GM04504 (cell line): ENCODE data around the gene FAM168A.

ENCODE experiments used
- DNase-seq: peaks from one replicate; pipeline ENCODE4 v3.0.0-alpha.2; 2012; ENCODE audit warnings: low read depth

FAM168A gene

GRCh38 chr11:73401217-73401923 lies 196.5 kb downstream of the FAM168A start:
- no peak for DNase-seq

- DNase-seq: no peak
Observed at GRCh38 chr11:73400293-73400692, 197.6 kb downstream of the FAM168A start.

DNA sequence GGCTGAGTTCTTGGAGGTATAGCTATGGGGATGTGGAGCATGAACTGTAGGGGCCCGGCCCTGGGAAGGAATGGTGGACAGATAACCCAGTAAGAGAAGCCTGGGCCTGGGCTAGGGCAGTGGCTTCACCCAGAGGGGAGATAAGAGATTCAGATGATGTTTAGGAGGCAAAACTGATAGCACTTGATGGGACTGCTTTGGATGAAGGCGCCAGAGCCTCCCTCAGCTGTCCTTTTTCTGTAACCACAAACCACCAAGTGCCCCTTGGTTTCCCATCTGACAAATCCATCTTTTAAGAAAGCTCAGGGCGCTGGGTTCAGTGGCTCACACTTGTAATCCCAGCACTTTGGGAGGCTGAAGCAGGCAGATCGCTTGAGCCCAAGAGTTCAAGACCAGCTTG lies 198.3 kb downstream of the FAM168A start:
- DNase-seq: no peak

DNA sequence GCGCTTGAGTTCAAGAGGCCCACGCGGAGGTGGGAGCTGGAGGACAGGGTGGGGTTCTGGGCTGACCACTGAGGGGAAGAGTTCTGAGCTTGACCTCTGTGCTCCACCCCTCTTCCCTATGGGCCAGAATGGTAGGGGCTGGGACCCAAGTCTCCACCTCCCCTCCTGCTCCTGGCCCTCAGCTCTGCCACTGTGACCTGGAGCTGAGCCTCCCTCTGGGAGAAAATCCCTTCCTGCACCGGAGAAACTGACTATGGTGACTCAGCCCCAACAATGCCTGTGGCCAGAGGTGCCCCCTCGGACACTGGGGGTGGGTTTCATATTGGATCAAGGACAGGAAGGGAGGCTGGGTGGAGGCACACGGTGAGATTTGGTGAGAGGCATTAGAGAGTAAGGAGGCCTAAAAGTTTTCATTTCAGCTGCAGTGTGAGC lies 198.7 kb downstream of the FAM168A start:
- no peak for DNase-seq

GRCh38 chr11:73398721-73399120 lies 199.2 kb downstream of the FAM168A start:
- no peak for DNase-seq

DNA sequence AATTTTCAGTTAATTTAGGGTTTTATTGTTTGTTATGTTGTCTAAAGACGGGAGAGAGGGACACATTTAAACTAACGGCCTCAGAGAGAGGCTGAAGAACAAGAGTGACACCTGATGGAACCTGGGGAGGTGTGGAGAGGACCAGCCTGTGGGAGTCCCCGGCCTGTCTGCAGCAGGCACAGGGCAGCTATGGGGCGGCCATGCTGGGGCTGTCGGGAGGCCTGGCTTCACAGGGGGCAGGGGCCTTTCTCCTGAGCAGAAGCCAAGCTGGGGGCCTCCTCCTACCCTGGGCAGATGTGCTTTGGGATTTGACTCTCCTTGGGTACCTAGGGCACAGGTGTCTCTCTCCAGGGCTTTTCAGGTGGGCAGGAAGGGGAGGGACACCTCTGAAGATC lies 199.8 kb downstream of the FAM168A start:
- no peak for DNase-seq

- no peak for DNase-seq
Observed at GRCh38 chr11:73397468-73398131, 200.3 kb downstream of the FAM168A start.

- DNase-seq: no peak
Observed at GRCh38 chr11:73396985-73397384, 200.9 kb downstream of the FAM168A start.

DNA sequence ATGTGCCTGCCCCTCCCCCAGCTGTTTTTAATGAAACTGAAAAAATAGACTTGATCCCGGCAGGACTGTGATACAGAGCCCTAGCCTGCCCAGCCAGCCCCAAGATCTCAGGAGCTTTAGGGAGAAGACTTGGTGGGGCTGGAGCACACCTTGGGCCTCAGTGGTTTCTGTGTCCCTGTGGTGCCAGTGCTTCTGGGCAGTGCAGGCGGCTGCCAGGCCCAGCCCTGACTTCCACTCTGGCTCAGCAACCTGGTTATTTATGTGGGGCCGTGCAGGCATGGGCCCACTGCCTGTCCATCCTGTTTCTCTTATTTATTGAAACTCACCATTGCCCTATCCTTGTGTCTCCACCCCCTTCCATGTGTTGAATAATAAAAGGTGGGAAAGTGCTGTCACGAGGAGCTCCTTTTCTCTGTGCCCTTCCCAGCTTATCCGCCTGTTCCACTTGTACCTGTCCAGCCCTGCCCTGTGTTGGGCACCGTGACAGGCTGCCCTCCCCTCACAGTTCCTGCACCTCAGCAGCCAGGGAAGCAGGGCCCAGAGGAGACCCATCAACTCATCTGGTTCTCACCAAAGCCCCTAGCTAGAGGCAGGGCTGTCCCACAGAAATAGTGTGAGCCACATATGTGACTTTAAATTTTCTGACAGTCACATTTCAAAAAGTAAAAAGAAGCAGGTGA lies 201.5 kb downstream of the FAM168A start:
- no peak for DNase-seq

DNA sequence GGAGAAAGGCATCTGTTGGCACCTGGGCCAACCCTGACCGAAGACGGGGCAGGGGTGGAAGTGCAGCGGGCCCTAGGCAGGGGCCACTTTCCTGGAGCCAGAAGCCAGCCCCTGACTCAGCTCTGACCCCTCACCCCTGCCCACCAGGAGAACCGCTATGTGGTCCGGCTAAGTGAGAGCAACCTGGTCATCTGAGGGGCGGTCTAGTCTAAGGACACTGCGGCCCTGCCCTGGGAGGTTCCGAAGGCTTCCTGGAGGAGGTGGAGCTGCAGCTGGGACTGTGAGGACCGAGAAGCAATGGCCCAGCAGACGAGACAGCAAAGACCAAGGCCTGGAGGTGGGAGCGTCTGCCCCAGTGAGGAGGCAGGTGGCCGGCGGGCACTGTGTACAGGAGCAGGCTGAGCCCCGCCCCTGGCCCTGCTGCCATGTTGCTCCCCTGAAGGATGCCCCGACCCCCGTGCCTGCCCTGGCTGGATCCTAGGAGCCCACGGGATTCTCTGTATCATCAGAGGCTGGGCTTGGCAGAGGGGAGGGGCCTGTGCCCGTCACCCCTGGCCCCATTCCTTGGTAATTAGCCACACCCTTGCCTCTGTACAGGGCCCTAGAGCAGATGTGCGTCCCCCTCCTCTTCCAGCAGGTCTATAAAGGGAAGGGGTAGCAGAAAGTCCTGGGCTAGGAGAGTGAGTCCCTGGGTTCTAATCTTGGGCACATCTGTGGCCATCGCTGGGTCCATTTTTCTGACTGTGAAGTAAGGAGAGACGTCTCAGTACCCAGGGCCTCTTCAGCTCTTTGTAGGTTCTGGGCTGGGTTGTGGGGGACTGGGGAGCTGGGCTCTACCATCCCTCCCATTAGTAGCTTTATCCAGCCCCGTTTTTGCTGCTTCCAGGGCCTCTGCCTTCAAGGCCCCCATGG lies 202.4 kb downstream of the FAM168A start:
- DNase-seq: no peak

GRCh38 chr11:73394416-73395296 lies 203.3 kb downstream of the FAM168A start:
- no peak for DNase-seq

- DNase-seq: peak; percentile 53
Observed at GRCh38 chr11:73393479-73394415, 204.2 kb downstream of the FAM168A start.

GRCh38 chr11:73393011-73393380 lies 204.9 kb downstream of the FAM168A start:
- no peak for DNase-seq

GRCh38 chr11:73392108-73393010 lies 205.6 kb downstream of the FAM168A start:
- DNase-seq: no peak

GRCh38 chr11:73391665-73392064 lies 206.2 kb downstream of the FAM168A start:
- no peak for DNase-seq

- no peak for DNase-seq
Observed at GRCh38 chr11:73390601-73391565, 207.0 kb downstream of the FAM168A start.

DNA sequence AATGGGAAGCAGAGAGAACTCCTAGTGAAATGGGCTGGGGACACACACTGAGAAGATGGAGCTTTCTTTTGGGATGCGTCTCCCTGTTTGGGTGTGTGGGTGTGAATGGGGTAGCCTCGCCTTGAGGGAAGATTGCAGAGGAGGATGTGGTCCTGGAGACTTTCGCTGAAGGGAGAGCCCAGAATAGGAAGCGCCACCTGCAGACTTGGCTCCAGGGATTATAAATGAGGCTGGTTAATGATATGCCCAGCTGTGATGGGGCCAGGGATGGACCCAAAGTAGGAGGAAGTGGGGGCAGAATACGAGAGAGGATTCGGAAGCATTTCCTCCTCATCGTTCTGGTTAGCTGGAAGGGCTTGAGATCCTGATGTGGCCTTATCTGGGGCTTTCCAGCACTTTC lies 208.0 kb downstream of the FAM168A start:
- no peak for DNase-seq

- DNase-seq: no peak
Observed at GRCh38 chr11:73389134-73389525, 208.8 kb downstream of the FAM168A start.
